OCI-LY7 (cell line): ENCODE results near the gene HIGD2A.

ENCODE experiments used
- CTCF ChIP-seq: fragments of 200-600 bp; sonication (generic); conservative IDR thresholded peaks from 2 replicates; pipeline ENCODE4 v1.5.1; 2014; ENCODE audit warnings: mild to moderate bottlenecking, antibody characterized with exemption, low read length, moderate library complexity, mixed read lengths
- EZH2phosphoT487 ChIP-seq: fragments of 200-600 bp; sonication (generic); IDR thresholded peaks from 2 replicates; pipeline ENCODE4 v1.6.1; 2018; ENCODE audit warnings: low read depth, borderline replicate concordance, mild to moderate bottlenecking, mixed run types, antibody characterized with exemption, low read length, moderate library complexity, mixed read lengths

- TF ChIP-seq CTCF (no peak), EZH2phosphoT487 (no peak)
These were observed 28.9 kb upstream of the HIGD2A start for GRCh38 chr5:176359658-176360057.
